Measurements from ENCODE around the gene GSTA5.
"Not testable (repeated sequence)": the region's sequence is repeated elsewhere in the genome, so short reads cannot be mapped to it uniquely, and the experiment has no call there.

GSTA5 gene

GRCh38 chr6:52830869-52831268 lies 9.7 kb downstream of the GSTA5 start:
- not testable (repeated sequence) for DNase-seq

DNA sequence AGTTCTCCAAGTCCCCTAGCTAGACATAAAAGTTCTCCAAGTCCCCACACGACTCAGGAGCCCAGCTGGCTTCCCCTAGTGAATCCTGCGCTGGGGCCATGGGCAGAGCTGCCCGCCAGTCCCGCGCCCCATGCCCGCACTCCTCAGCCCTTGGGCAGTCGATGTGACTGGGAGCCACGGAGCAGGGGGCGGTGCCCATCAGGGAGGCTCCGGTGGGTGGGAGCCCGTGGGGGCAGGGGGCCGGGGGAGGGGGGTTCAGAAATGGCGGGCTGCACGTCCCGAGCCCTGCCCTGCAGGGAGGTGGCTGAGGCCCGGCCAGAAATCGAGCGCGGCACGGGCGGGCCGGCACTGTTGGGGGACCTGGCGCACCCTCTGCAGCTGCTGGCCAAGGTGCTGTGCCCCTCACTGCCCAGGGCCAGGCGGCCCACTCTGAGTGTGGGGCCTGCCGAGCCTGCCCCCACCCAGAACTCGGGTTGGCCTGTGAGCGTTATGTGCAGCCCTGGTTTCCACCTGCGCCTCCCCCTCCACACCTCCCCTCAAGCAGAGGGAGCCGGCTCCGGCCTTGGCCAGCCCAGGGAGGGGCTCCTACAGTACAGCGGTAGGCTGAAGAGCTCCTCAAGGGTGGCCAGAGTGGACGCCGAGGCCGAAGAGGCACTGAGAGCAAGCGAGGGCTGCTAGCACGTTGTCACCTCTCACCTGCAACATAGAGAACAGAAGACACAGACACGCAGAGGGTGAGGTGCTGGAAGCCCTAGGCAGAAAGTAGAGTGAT lies 11.4 kb downstream of the GSTA5 start:
- DNase-seq = no peak

DNA sequence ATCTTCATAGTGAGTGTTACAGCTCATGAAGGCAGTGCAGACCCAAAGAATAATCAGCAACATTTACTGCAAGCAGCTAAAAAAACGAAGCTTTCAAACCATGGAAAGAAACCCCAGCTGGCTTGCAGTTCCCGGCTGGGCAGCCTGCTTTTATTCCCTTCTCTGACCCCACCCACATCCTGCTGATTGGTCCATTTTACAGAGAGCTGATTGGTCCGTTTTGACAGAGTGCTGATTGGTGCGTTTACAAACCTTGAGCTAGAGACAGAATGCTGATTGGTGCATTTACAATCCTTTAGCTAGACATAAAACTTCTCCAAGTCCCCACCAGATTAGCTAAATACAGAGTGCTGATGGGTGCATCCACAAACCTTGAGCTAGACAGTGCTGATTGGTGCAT lies 12.0 kb downstream of the GSTA5 start:
- DNase-seq = not testable (repeated sequence)

DNA sequence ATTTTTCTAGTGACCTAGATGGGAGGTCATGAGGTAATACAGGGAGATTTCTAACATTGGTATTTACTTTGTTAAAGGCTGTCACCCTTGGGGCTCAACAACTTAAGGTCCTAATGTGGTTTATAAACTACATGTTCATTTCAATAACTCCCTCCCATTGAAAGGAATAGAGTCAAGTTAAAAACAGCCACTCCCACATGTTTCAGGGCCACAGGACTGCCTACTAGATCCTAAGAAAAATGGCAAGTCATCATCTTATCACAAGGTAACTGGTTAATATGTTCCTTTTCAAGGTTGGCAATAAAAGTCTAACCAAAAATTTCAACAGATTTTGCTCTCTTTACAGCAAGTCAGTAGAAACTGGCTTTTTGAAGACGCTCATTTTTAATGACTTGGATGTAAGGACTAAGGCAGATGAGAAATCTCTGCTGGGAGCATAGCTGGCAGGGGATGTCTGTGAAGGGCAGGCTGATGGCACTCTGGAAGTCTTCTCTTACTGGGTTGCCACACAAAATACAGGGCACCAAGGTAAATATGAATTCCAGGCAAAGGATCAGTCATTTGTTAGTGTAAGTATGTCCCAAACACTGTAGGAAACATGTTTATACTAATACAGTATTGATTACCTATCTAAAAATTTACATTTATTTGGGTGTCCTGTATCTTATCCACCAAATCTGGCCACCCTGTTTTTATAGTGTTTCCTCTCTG lies 13.4 kb downstream of the GSTA5 start:
- not testable (repeated sequence) for DNase-seq

DNA sequence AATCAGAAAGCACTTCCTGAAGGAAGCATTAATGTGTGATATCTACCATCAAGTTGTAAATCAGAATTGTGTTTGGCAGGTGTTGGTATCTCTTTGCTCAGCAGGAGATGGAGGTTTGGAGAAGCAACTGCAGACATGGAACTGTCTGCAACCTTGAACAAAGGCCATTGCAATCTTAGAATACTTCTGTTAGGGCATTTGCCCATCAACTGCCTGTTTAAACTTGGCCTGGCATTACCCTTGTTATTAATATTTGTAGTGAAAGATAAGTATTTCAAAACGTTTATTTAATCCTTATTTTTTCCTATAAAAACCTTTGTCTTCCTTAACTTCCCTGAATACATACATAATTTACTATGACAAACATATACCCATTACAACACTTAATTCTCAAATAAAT lies 14.1 kb downstream of the GSTA5 start:
- DNase-seq = no peak

DNA sequence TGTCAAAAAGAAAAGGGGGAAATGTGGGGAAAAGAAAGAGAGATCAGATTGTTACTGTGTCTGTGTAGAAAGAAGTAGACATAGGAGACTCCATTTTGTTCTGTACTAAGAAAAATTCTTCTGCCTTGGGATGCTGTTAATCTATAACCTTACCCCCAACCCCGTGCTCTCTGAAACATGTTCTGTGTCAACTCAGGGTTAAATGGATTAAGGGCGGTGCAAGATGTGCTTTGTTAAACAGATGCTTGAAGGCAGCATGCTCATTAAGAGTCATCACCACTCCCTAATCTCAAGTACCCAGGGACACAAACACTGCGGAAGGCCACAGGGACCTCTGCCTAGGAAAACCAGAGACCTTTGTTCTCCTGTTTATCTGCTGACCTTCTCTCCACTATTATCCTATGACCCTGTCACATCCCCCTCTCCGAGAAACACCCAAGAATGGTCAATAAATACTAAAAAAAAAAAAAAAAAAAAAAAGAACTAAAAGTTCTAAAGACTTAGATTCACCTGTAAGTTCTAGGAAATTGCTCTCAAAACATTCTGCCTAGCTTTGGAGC lies 14.6 kb downstream of the GSTA5 start:
- not testable (repeated sequence) for DNase-seq

DNA sequence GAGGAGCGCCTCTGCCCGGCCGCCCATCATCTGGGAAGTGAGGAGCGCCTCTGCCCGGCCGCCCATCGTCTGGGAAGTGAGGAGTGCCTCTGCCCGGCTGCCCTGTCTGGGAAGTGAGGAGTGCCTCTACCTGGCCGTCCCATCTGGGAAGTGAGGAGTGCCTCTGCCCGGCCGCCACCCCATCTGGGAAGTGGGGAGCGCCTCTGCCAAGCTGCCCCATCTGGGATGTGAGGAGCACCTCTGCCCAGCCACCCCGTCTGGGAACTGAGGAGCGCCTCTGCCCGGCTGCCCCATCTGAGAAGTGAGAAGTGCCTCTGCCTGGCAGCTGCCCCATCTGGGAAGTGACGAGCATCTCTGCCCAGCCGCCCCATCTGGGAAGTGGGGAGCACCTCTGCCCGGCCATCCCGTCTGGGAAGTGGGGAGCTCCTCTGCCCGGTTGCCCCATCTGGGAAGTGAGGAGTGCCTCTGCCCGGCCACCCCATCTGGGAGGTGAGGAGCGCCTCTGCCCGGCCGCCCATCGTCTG lies 15.3 kb downstream of the GSTA5 start:
- DNase-seq = not testable (repeated sequence)

DNA sequence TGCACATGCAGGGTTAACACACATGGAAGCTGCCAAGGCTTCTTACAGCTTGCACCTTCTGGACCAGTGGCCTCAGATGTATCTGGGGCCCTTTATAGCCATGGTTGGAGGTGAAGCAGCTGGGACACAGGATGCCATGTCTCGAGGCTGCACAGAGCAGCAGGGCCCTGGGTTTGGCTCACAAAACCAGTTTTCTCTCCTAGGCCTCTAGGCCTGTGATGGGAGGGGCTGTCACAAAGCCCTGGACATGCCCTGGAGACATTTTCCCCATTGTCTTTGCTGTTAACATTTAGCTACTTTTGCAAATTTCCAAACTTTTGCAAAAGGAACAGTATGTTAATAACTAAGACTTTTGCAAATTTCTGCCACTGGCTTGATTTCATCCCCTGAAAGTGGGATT lies 18.8 kb downstream of the GSTA5 start:
- no peak for DNase-seq

- no peak for DNase-seq
Observed at GRCh38 chr6:52820198-52820597, 20.4 kb downstream of the GSTA5 start.

DNA sequence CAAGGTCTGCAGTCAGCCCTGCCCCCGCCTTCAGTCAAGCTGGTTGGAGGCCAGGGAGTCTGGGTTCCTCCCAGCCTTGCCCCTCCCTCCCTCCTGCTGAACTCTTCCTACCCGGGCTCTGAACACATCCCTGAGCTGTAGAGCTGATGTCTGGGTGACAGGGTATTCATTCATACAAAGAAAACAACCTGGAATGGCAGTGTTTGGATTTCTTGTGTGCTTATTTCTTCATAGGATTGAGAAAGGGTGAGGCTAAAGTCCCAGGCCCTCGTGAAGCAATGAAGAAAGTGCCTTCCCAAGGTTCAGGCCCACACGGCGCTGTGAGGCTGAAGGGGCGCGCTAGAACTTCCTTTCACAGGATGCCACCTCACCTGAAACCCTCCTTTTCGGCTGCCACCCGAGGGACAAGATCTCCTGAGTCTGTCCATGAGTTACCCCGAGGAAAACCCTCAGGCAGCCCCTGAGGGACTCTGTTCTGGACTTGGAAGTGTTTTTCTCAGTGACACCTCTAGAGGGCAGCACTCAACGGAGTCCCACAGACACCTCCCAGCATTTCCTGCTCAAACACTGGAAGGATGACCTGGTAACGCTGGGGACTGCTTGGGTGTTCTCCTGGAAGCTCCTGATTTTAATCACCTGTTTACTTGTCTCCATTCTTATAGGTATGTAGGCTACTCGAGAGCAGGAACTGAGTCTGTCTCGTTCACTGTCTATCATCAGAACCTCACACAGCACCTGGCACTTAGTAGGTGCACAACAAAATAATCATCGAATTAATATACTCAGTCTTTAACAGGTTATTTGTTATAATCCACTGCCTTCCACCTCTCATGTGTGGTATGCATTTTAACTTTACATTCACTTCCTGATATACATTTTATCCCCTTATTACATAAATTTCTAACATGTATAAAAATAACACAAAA lies 25.2 kb downstream of the GSTA5 start:
- peak; percentile 41 to 45 for DNase-seq

GRCh38 chr6:52814545-52814944 lies 26.1 kb downstream of the GSTA5 start:
- DNase-seq = not testable (repeated sequence)

DNA sequence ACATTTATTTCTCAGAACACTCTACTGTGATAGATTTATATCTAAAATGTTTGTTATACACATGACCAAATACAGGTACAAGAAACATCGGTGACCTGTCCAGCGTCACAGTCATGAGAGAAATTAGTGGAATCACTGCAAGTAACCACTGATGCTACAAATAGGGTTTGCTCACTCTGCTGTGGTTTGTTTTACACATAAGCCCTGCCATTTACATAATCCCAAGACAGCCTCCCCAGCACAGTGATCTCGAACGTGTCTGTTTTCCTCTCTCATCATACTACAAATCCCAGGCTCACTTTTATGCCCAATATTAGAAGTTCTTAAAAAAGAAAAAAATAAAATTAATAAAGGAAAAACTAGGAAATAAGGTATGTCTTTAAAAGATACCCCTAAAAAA lies 30.8 kb downstream of the GSTA5 start:
- not testable (repeated sequence) for DNase-seq

DNA sequence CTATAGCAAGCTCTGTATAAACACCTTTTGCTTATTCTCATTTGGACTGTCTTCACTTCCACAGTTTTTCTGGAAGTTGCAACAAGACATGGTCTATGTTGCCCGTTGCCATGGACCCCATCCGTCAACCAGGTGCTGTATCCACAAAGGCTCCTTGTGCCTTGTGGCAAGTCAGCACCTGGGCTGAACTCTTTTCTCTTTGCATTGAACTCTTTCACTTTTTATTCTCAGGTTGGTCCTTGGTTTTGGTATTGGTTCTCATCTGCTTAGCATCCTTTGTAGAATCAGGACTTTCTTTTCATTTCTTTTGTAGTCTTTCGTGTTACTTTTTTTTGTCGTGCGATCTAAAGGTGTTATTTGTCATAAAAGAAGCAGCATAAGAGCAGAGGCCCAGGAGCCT lies 32.0 kb downstream of the GSTA5 start:
- DNase-seq = no peak

GRCh38 chr6:52803668-52804255 lies 36.9 kb downstream of the GSTA5 start, which contains the start of gene GSTA1:
GSTA1 (minus strand) TSS chr6:52803816; CDS start chr6:52799267, 4,549 bp downstream.
- DNase-seq = not testable (repeated sequence)

DNA sequence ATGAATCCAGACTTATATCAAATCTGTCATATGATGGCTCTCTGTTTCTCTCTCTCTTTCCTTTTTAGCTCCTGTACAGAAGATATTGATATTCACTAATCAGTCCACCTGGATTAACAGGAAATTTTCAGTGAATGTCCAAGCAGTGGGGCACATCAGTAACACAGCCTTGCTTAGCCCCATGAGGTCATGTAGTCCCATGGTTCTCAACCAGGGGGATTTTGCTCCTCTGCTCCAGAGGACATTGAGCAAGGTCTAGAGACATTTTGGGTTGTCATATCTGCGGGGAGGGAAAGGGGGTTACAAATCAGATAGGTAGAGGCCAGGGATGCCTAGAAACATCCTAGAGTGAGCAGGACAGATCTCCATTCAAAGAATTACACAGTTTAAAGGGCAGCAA lies 37.8 kb downstream of the GSTA5 start:
- DNase-seq = no peak

- no peak for DNase-seq
Observed at GRCh38 chr6:52801188-52801841, 39.3 kb downstream of the GSTA5 start.

DNA sequence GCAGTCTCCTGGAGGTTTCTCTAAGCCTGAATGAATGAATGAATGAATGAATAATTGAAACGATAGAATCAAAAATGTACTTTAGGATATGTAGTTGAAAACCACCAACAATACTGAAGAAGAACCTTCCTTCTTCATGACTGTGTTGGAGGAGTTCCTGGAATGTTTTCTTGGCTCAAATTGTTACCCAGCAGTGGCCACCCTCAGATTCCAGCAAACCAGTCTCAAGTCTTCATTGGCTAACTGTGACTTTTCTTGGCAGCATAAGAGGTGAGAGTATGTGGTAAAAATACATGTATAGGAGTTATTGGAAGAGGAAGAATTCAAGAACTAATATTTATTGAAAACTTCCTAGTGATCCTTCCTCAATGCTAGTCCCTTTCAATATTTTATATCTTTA lies 41.3 kb downstream of the GSTA5 start:
- DNase-seq = not testable (repeated sequence)

- not testable (repeated sequence) for DNase-seq
Observed at GRCh38 chr6:52794366-52794765, 46.2 kb downstream of the GSTA5 start.

- no peak for DNase-seq
Observed at GRCh38 chr6:52790861-52791260, 49.8 kb downstream of the GSTA5 start.

DNA sequence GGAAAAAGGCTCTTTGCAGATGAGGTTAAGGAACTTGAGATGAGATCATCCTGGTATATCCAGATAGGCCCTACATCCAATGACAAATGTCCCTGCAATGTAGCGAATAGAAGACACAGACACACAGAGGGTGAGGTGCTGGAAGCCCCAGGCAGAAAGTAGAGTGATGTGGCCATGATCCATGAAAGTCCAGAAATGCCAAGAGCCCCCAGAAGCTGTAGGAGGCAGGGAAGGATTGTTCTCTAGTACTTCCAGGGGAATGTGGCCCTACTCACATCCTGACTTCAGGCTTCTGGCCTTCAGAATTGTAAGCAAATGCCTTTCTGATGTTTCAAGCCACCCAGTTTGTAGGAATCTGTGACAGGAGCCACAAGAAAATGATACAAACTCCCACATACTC lies 51.0 kb downstream of the GSTA5 start:
- DNase-seq = not testable (repeated sequence)

DNA sequence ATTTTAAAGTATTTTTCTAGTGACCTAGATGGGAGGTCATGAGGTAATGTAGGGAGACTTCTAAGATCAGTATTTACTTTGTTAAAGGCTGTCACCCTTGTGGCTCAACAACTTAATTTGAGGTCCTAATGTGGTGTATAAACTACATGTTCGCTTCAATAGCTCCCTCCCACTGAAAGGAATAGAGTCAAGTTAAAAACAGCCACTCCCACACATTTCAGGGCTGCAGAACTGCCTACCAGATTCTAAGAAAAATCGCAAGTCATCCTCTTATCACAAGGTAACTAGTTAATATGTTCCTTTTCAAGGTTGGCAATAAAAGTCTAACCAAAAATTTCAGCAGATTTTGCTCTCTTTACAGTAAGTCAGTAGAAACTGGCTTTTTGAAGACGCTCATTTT lies 52.1 kb downstream of the GSTA5 start:
- DNase-seq = no peak
